Karpas-422 (cell line): ENCODE measurements around the gene SSH2. TPM values are rescaled to one million over a fixed set of nuclear protein-coding genes. Genes with fewer than 3 reads are reported as not detected.

Experiments used
- DNase-seq: peaks from one replicate; pipeline ENCODE4 v3.0.0-alpha.2; 2015
- H2AFZ ChIP-seq: fragments of 200-600 bp; sonication (generic); 2 replicates; pipeline ENCODE4 v1.6.1; 2014; ENCODE audit warnings: antibody characterized with exemption, low read length, mixed read lengths
- H3K27ac ChIP-seq: fragments of 200-600 bp; sonication (generic); 2 replicates; pipeline ENCODE4 v1.5.1; 2014; ENCODE audit warnings: mild to moderate bottlenecking, low read length, moderate library complexity
- H3K27me3 ChIP-seq: fragments of 200-600 bp; sonication (generic); 2 replicates; pipeline ENCODE4 v1.6.1; 2014; ENCODE audit warnings: low read length, mixed read lengths
- H3K36me3 ChIP-seq: fragments of 200-600 bp; sonication (generic); 2 replicates; pipeline ENCODE4 v1.6.1; 2014; ENCODE audit warnings: low read length, mixed read lengths; ENCODE audit not compliant: insufficient read depth
- H3K4me1 ChIP-seq: fragments of 200-600 bp; sonication (generic); 2 replicates; pipeline ENCODE4 v1.6.1; 2014; ENCODE audit warnings: mild to moderate bottlenecking, low read length, mixed read lengths
- H3K4me2 ChIP-seq: fragments of 200-600 bp; sonication (generic); 2 replicates; pipeline ENCODE4 v1.6.1; 2014; ENCODE audit warnings: low read length, low read depth, mild to moderate bottlenecking; ENCODE audit not compliant: poor library complexity, severe bottlenecking
- H3K4me3 ChIP-seq: fragments of 200-600 bp; sonication (generic); 2 replicates; pipeline ENCODE4 v1.5.1; 2014; ENCODE audit warnings: mild to moderate bottlenecking, antibody characterized with exemption, low read length, mixed read lengths
- H3K79me2 ChIP-seq: fragments of 200-600 bp; sonication (generic); 2 replicates; pipeline ENCODE4 v1.6.1; 2014; ENCODE audit warnings: mild to moderate bottlenecking, low read length, mixed read lengths
- H3K9ac ChIP-seq: fragments of 200-600 bp; sonication (generic); 2 replicates; pipeline ENCODE4 v1.6.0; 2014; ENCODE audit warnings: low read length
- H3K9me2 ChIP-seq: fragments of 200-600 bp; sonication (generic), shearing (Covaris generic); replicated peaks from 2 replicates; pipeline ENCODE4 v1.6.0; 2014; ENCODE audit warnings: mild to moderate bottlenecking, low read length, moderate library complexity; ENCODE audit not compliant: insufficient read depth
- H3K9me3 ChIP-seq: fragments of 300-700, 200-600 bp; sonication (generic); 2 replicates; pipeline ENCODE4 v1.6.1; 2014; ENCODE audit warnings: low read length, mixed read lengths
- H4K20me1 ChIP-seq: fragments of 200-600 bp; sonication (generic); 2 replicates; pipeline ENCODE4 v1.6.1; 2014; ENCODE audit warnings: mild to moderate bottlenecking, antibody characterized with exemption, low read length, low read depth; ENCODE audit not compliant: insufficient read depth
- total RNA-seq: library from RNA; depleted of rRNA; stranded (reverse); fragments of >200 nt; shearing (Covaris generic); gene quantifications from 2 replicates; pipeline ENCODE4 v1.2.3, GENCODE V29; 2014; ENCODE audit warnings: low replicate concordance

The SSH2 gene
- total RNA-seq, 1 experiment from 2014 or later, result 53.9 TPM

DNA sequence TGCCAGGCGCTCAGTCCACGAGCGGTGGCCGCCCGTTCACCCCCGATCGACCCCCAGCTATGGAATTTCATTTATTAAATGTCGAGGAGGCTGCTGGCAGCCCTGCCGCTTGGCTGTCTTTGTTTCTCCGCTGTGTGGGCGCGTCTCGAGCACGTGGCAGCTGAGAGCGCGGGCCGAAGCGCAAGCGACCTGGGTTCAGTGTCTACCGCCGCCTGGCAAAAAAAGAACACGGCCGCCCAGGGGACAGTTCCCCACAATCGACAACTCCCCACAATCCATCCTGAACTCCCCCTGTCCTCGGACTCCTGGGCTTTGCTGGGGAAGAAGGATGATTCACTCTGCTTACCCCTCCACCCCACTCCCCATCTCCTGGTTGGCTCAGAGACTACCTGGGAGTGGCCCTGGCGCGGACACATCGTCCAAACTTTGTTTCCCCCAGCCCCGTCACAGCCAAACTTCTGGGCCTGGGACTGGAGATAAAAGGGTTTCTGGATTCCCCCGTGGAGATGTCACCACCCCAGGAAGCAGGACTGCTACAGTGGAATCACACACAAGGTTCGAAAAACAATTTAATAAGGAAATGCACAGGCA, 338.8 kb downstream of the SSH2 start:
- H3K36me3 ChIP-seq, result no peaks in the 10 kb centered on the region
- H3K4me3 ChIP-seq, result peak overlapping the region; percentile 94
- peaks cover 66% of the 10 kb centered on the region for H3K4me1 ChIP-seq
- H4K20me1 ChIP-seq, result peaks cover 32% of the 10 kb centered on the region
- peak overlapping the region; percentile 89 for H3K27ac ChIP-seq
- H2AFZ ChIP-seq, result peak overlapping the region; percentile 93
- H3K9me3 ChIP-seq, result no peaks in the 10 kb centered on the region
- no peaks in the 10 kb centered on the region for H3K27me3 ChIP-seq
- peaks cover 33% of the 10 kb centered on the region for H3K79me2 ChIP-seq
- peak overlapping the region; percentile 97 for H3K9ac ChIP-seq
- peak overlapping the region; percentile 97 for H3K4me2 ChIP-seq
- no peaks in the 10 kb centered on the region for H3K9me2 ChIP-seq
- DNase-seq, result peak; percentile 87

DNA sequence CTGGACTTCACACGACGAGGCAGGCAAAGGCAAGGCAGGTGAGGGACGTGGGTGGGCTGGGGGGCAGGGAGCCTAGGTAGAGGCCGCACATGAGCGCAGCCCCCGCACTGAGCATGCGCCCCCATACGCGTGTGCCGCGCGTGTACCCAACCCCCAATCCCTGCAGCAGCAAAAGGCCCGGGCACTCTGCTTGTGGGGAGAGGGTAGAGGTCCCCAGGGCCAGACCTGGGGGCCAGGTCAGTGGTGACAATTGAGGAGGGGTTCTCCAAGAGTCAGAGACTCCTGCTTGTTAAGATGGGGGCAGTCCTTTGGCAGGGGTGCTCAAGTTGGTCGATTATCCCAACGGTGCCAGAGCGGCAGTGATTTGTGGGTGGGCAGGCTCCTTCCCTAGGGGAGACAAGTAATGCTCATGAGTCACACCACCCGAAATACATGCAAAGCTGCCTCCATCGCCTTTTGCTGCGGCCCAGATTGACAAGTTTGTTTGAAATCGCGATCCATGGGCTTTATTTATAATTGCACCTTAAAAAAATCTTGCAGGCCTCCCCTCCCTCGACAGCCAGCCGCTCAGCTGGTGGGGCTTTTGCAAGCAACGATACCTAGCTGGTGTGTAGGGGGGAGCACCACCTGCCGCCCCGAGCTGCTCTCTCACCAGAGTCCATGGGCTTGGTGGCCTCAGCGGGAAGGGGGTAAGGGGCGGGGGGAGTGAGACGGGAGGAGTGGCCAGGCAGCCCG, 339.4 kb downstream of the SSH2 start:
- Histone ChIP-seq H3K79me2 (peaks cover 40% of the 10 kb centered on the region), H2AFZ (peak overlapping the region; percentile 93)

DNA sequence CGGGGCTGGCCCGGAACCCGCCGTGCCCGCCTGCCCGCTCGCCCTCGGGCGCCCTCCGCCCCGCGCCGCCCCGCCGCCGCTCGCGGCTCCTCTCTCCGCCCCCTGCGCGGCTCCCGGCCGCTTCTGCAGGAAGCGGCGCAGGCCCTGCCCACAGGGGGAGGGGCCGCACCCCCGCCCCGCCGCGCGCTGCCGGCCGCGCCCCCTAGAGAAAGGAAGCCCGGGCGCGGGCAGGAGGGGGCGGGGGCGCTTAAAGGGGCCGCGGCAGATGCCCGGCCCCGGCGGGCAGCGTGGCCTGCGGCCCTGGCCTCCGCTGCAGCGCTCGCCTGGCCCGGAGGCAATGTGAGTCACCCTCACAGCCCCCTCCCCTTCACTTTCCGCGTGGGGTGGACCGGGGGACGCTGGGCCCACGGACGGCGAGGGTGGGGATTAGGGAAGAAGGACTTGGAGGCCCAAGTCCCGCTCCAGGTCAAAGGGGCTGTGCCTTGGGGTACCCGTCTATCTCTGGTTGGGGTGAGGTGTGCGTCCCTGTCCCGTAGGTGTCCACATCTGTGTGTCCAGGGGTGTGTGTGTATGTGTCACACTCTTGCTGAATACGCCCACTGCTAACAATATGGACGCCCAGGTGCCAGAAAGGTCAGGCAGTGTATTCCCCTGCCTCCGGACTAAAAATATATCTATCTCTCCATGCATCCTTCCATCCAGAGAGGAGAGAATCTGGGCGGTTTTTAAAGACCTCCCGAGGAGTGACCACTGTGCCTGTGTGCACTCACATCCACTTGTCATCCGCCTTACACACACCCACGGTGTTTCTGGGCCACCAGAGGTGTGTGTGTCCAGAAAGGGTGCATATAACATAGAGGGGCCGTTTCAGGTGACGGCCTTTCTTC, 340.3 kb downstream of the SSH2 start, which contains the start of gene GIT1:
Gene GIT1 (minus strand): TSS at position 125 of the 887 bp plus-strand sequence. CDS start 270 bp downstream, outside the sequence.
- peak within 1 kb of the TSS; percentile 97 for H3K9ac ChIP-seq
- H3K79me2 ChIP-seq, result peaks cover 45% of the 10 kb centered on the region
- H3K9me3 ChIP-seq, result no peaks in the 10 kb centered on the region
- H3K4me2 ChIP-seq, result peak within 1 kb of the TSS; percentile 97
- H2AFZ ChIP-seq, result peak within 1 kb of the TSS; percentile 38
- H3K36me3 ChIP-seq, result no peaks in the 10 kb centered on the region
- no peaks in the 10 kb centered on the region for H3K27me3 ChIP-seq
- peaks cover 78% of the 10 kb centered on the region for H3K4me1 ChIP-seq
- H4K20me1 ChIP-seq, result peaks cover 17% of the 10 kb centered on the region
- peak; percentile 96 for DNase-seq
- no peaks in the 10 kb centered on the region for H3K9me2 ChIP-seq
- H3K27ac ChIP-seq, result peak within 1 kb of the TSS; percentile 89
- peak within 1 kb of the TSS; percentile 99 for H3K4me3 ChIP-seq

More for the DNA sequence above, 339.4 kb downstream of the SSH2 start:
- peak overlapping the region; percentile 89 for H3K27ac ChIP-seq
- H3K9me3 ChIP-seq, result no peaks in the 10 kb centered on the region
- H3K36me3 ChIP-seq, result no peaks in the 10 kb centered on the region
- peak; percentile 93 for DNase-seq
- no peaks in the 10 kb centered on the region for H3K27me3 ChIP-seq
- H3K4me2 ChIP-seq, result peak overlapping the region; percentile 97
- peak overlapping the region; percentile 97 for H3K9ac ChIP-seq
- H3K9me2 ChIP-seq, result no peaks in the 10 kb centered on the region
- H3K4me1 ChIP-seq, result peaks cover 72% of the 10 kb centered on the region
- peak overlapping the region; percentile 94 for H3K4me3 ChIP-seq
- H4K20me1 ChIP-seq, result peaks cover 25% of the 10 kb centered on the region

DNA sequence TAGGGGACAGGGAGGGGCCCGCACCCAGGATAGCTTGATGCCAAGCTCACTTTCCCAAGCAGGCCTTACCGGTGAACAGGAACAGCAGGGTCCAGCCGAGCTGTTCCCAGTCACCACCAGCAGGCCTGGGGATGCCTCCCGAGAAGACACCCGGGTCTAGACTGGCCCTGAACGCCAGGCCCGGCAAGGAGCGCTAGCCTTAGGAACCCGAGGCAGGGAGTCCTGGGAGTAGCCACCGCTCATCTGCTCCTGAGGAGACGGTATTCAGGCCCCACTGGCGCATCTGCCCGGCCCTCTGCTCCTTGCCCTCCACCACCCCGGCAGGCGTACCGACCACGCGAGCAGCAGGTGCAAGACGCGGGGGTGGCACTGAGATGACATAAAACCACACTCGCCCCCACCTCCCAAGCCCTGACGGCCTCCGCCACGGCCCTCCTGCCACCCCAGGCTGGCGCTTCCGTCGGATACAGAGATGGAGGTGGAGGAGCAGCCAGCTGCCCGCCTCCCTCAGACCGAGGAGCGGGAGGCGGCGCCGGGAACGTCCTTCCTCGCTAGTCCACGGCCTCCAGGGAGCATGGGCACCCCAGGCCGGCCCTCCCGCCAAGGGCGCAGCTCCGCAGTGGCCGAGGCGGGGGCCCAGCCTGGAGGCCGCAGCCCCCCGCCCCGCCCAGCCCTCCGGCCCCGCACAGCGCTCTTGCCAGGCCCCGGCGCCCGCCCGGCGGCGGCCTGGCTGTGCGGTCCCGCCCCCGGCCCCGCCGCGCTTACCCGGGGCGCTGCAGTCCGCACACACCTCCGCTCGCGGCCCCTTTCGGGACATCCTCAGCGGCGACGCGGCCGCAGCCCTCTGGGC, 341.2 kb downstream of the SSH2 start:
- H3K36me3 ChIP-seq, result peaks cover 8% of the 10 kb centered on the region
- no peak overlapping the region for H2AFZ ChIP-seq
- peaks cover 71% of the 10 kb centered on the region for H3K4me1 ChIP-seq
- peak overlapping the region; percentile 99 for H3K4me3 ChIP-seq
- H3K9me3 ChIP-seq, result no peaks in the 10 kb centered on the region; the same call in 1 of the 2 replicates
- peak overlapping the region; percentile 95 for H3K9ac ChIP-seq
- peaks cover 11% of the 10 kb centered on the region; the same call in 1 of the 2 replicates for H4K20me1 ChIP-seq
- no peaks in the 10 kb centered on the region for H3K27me3 ChIP-seq
- peak; percentile 73 for DNase-seq
- H3K79me2 ChIP-seq, result peaks cover 52% of the 10 kb centered on the region
- H3K27ac ChIP-seq, result peak overlapping the region; percentile 27; the same call in 1 of the 2 replicates
- H3K4me2 ChIP-seq, result peak overlapping the region; percentile 88
- H3K9me2 ChIP-seq, result no peaks in the 10 kb centered on the region

DNA sequence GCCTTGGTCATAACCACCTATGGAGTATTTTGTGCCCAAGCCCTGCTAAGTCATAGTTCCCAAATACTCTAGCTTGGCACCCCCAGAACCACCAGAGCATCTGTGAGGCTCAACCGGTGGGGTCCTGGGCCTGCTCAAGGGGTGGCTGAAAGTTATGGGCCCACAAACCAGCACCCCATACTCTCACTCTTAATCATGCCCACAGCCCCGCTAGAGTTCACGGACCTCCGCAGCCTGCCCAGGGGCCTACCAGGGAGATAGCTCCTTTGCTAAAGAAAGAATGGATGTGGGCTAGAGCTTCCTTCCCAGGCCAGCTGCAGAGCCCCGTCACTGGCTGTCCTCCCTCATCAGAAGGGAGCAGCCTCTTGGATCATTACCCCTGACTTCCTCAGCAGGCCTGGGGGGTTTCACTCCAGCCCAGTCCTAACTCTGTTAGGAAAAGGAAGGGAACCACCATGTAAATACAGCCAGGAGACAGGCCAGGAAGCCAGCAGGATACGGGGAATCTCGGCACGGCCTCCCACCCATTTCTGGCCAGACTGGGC, 341.9 kb downstream of the SSH2 start:
- Histone ChIP-seq H3K27me3 (no peaks in the 10 kb centered on the region), H3K27ac (peak overlapping the region; percentile 27; the same call in 1 of the 2 replicates), H3K9ac (peak overlapping the region; percentile 95), H2AFZ (no peak overlapping the region), H4K20me1 (peaks cover 11% of the 10 kb centered on the region; the same call in 1 of the 2 replicates), H3K4me3 (peak overlapping the region; percentile 99), H3K9me3 (no peaks in the 10 kb centered on the region; the same call in 1 of the 2 replicates), H3K4me1 (peaks cover 68% of the 10 kb centered on the region), H3K36me3 (peaks cover 15% of the 10 kb centered on the region), H3K79me2 (peaks cover 59% of the 10 kb centered on the region), H3K4me2 (peak overlapping the region; percentile 88), H3K9me2 (no peaks in the 10 kb centered on the region)
- DNase-seq, result peak; percentile 56

DNA sequence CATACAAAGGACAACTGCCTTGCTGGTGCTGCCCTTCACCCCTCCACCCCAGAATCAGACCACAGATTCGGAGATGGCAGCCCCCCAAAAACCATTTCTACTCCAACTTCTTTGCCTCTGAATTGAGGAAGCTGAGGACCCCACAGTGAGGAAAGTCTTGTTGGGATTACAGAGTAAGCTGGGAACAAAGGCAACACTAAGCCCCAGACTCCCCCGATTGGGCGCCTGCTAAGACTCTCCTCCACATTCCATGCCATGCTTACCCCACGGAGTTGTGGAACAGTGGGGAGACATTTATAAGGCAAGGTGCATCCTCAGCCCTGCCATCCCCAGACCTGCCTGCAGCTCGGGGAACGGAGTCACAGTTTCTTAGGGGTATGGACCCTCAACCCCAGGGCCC, 342.4 kb downstream of the SSH2 start:
- peaks cover 65% of the 10 kb centered on the region for H3K4me1 ChIP-seq
- peaks cover 18% of the 10 kb centered on the region for H3K36me3 ChIP-seq
- H3K4me3 ChIP-seq, result peak overlapping the region; percentile 99
- H2AFZ ChIP-seq, result no peak overlapping the region
- H3K9ac ChIP-seq, result peak overlapping the region; percentile 95
- no peaks in the 10 kb centered on the region; the same call in 1 of the 2 replicates for H3K9me3 ChIP-seq
- H3K27me3 ChIP-seq, result no peaks in the 10 kb centered on the region
- peak overlapping the region; percentile 88 for H3K4me2 ChIP-seq
- H3K27ac ChIP-seq, result no peak overlapping the region; the same call in 1 of the 2 replicates
- no peak for DNase-seq
- H3K9me2 ChIP-seq, result no peaks in the 10 kb centered on the region
- H3K79me2 ChIP-seq, result peaks cover 64% of the 10 kb centered on the region
- peaks cover 11% of the 10 kb centered on the region; the same call in 1 of the 2 replicates for H4K20me1 ChIP-seq
